Chondrocyte (in vitro differentiated cells): Measurements from ENCODE around the gene ZNF805. TPM values are rescaled to one million over a fixed set of nuclear protein-coding genes. Genes with fewer than 3 reads are reported as not detected.

Experiments used
- DNase-seq: peaks from one replicate; pipeline ENCODE4 v3.0.0; 2021; ENCODE audit warnings: mixed read lengths, low spot score
- H3K27ac Mint-ChIP-seq: one replicate; pipeline ENCODE4 v1.8.0; 2021; ENCODE audit warnings: mild to moderate bottlenecking, moderate library complexity, mixed read lengths; ENCODE audit not compliant: unreplicated experiment
- H3K27me3 Mint-ChIP-seq: 2 replicates; pipeline ENCODE4 v1.8.0; 2021; ENCODE audit warnings: low read depth, mixed read lengths
- H3K36me3 Mint-ChIP-seq: 2 replicates; pipeline ENCODE4 v1.8.0; 2021; ENCODE audit warnings: low read depth, mixed read lengths
- H3K4me1 Mint-ChIP-seq: 2 replicates; pipeline ENCODE4 v1.8.0; 2021; ENCODE audit warnings: low read depth, mild to moderate bottlenecking, mixed read lengths
- H3K4me3 Mint-ChIP-seq: one replicate; pipeline ENCODE4 v1.8.0; 2021; ENCODE audit warnings: mild to moderate bottlenecking, moderate library complexity, mixed read lengths; ENCODE audit not compliant: unreplicated experiment
- H3K9me3 Mint-ChIP-seq: 2 replicates; pipeline ENCODE4 v1.8.0; 2021; ENCODE audit warnings: low read depth, mixed read lengths
- CTCF ChIP-seq: fragments of 200-600 bp; sonication (generic); IDR thresholded peaks from 2 replicates; pipeline ENCODE4 v1.5.0; 2021; ENCODE audit warnings: antibody characterized with exemption, mild to moderate bottlenecking, moderate library complexity
- total RNA-seq: library from RNA; stranded (reverse); gene quantifications from 3 replicates; pipeline ENCODE4 v1.2.1, GENCODE V29; 2021

The ZNF805 gene
- total RNA-seq, 1 donor from 2014 or later: 24.3 TPM

GRCh38 chr19:57233207-57233606 lies 7.2 kb upstream of the ZNF805 start:
- H3K4me3 Mint-ChIP-seq: no peak overlapping the region
- no peaks in the 10 kb centered on the region for H3K4me1 Mint-ChIP-seq
- H3K36me3 Mint-ChIP-seq: no peaks in the 10 kb centered on the region
- no peak for DNase-seq
- H3K27ac Mint-ChIP-seq: no peak overlapping the region
- no peaks in the 10 kb centered on the region for H3K27me3 Mint-ChIP-seq
- TF ChIP-seq CTCF: no peak
- no peaks in the 10 kb centered on the region for H3K9me3 Mint-ChIP-seq

GRCh38 chr19:57239982-57240310 lies 486 bp upstream of the ZNF805 start:
- H3K27ac Mint-ChIP-seq: peak overlapping the region; percentile 96
- no peaks in the 10 kb centered on the region for H3K9me3 Mint-ChIP-seq
- no peak for DNase-seq
- no peaks in the 10 kb centered on the region for H3K27me3 Mint-ChIP-seq
- no peak for TF ChIP-seq CTCF
- H3K36me3 Mint-ChIP-seq: peaks cover 9% of the 10 kb centered on the region
- peak overlapping the region; percentile 87 for H3K4me3 Mint-ChIP-seq
- H3K4me1 Mint-ChIP-seq: peaks cover 32% of the 10 kb centered on the region

- Mint-ChIP-seq H3K36me3 (peaks cover 12% of the 10 kb centered on the region), H3K9me3 (no peaks in the 10 kb centered on the region), H3K4me1 (peaks cover 32% of the 10 kb centered on the region), H3K27me3 (no peaks in the 10 kb centered on the region), H3K4me3 (peak overlapping the region; percentile 87), H3K27ac (peak overlapping the region; percentile 96)
- no peak for TF ChIP-seq CTCF
- no peak for DNase-seq
These were observed 744 bp downstream of the ZNF805 start for GRCh38 chr19:57241176-57241575.

- H3K27ac Mint-ChIP-seq: no peak overlapping the region
- H3K4me3 Mint-ChIP-seq: no peak overlapping the region
- peaks cover 32% of the 10 kb centered on the region for H3K4me1 Mint-ChIP-seq
- TF ChIP-seq CTCF: no peak
- DNase-seq: no peak
- no peaks in the 10 kb centered on the region for H3K9me3 Mint-ChIP-seq
- H3K36me3 Mint-ChIP-seq: peaks cover 16% of the 10 kb centered on the region
- no peaks in the 10 kb centered on the region for H3K27me3 Mint-ChIP-seq
These were observed 2.4 kb downstream of the ZNF805 start for GRCh38 chr19:57242821-57243220.

GRCh38 chr19:57244513-57244912 lies 4.1 kb downstream of the ZNF805 start:
- Mint-ChIP-seq H3K36me3 (peaks cover 20% of the 10 kb centered on the region), H3K9me3 (no peaks in the 10 kb centered on the region), H3K27me3 (no peaks in the 10 kb centered on the region), H3K4me3 (no peak overlapping the region), H3K27ac (no peak overlapping the region), H3K4me1 (peaks cover 32% of the 10 kb centered on the region)
- no peak for DNase-seq
- TF ChIP-seq CTCF: no peak
